Measurements from ENCODE around the gene PRKCE. TPM values are rescaled to one million over a fixed set of nuclear protein-coding genes. Genes with fewer than 3 reads are reported as not detected.
A peak's percentile ranks its signal among the peaks of the same experiment; 100 is the strongest.

The PRKCE gene
- total RNA-seq, 1 donor from 2014 or later = 18.4 TPM

- Mint-ChIP-seq H3K36me3 (no peaks in the 10 kb centered on the region), H3K27ac (peak overlapping the region; percentile 91), H3K4me1 (peaks cover 29% of the 10 kb centered on the region), H3K9me3 (no peaks in the 10 kb centered on the region), H3K27me3 (ENCODE audit: low read depth) (no peaks in the 10 kb centered on the region), H3K4me3 (peak overlapping the region; percentile 5)
- DNase-seq (ENCODE audit: low spot score in 2 of 2, unreplicated experiment in 2 of 2) = no peak
- TF ChIP-seq, protein P1, sequence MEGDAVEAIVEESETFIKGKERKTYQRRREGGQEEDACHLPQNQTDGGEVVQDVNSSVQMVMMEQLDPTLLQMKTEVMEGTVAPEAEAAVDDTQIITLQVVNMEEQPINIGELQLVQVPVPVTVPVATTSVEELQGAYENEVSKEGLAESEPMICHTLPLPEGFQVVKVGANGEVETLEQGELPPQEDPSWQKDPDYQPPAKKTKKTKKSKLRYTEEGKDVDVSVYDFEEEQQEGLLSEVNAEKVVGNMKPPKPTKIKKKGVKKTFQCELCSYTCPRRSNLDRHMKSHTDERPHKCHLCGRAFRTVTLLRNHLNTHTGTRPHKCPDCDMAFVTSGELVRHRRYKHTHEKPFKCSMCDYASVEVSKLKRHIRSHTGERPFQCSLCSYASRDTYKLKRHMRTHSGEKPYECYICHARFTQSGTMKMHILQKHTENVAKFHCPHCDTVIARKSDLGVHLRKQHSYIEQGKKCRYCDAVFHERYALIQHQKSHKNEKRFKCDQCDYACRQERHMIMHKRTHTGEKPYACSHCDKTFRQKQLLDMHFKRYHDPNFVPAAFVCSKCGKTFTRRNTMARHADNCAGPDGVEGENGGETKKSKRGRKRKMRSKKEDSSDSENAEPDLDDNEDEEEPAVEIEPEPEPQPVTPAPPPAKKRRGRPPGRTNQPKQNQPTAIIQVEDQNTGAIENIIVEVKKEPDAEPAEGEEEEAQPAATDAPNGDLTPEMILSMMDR (IDR thresholded peaks at IDR 0.05; ENCODE audit: unreplicated experiment) = no peak
Observed at GRCh38 chr2:45669032-45669486, 17.6 kb downstream of the PRKCE start.

DNA sequence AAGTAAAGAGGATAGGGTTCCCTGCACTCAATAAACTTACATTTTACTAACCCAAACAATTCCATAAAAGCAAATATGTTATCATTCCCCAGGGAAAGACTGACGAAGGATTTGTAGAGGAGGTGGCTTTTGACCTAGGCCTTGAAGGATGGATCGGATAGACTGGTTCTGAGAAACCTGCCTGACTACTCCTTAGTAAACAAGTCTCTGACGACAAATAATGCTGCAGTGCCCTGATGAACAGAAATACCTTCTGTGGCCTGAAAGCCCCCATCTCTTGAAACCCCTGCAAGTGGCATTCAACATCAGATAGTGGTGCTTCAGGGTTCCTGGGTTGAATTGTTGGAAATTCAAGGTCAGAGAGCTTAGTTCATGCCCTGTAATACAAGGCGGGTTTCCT is 19.2 kb downstream of the PRKCE start:
- peak overlapping the region; percentile 28 for H3K27ac Mint-ChIP-seq
- H3K4me3 Mint-ChIP-seq = no peak overlapping the region
- no peaks in the 10 kb centered on the region for H3K27me3 Mint-ChIP-seq (ENCODE audit: low read depth)
- DNase-seq (ENCODE audit: low spot score in 2 of 2, unreplicated experiment in 2 of 2) = no peak
- H3K36me3 Mint-ChIP-seq = no peaks in the 10 kb centered on the region
- H3K9me3 Mint-ChIP-seq = no peaks in the 10 kb centered on the region
- H3K4me1 Mint-ChIP-seq = peaks cover 45% of the 10 kb centered on the region
- TF ChIP-seq, protein P1 (IDR thresholded peaks at IDR 0.05; ENCODE audit: unreplicated experiment) = no peak

GRCh38 chr2:45672138-45672537 is 20.7 kb downstream of the PRKCE start:
- Mint-ChIP-seq H3K27ac (no peak overlapping the region), H3K36me3 (no peaks in the 10 kb centered on the region), H3K4me1 (peaks cover 58% of the 10 kb centered on the region), H3K4me3 (no peak overlapping the region), H3K27me3 (ENCODE audit: low read depth) (no peaks in the 10 kb centered on the region), H3K9me3 (no peaks in the 10 kb centered on the region)
- TF ChIP-seq, protein P1 (IDR thresholded peaks at IDR 0.05; ENCODE audit: unreplicated experiment) = no peak
- DNase-seq (ENCODE audit: low spot score in 2 of 2, unreplicated experiment in 2 of 2) = no peak

- Mint-ChIP-seq H3K4me3 (peak overlapping the region; percentile 1), H3K27me3 (ENCODE audit: low read depth) (no peaks in the 10 kb centered on the region), H3K27ac (peak overlapping the region; percentile 95), H3K36me3 (no peaks in the 10 kb centered on the region), H3K9me3 (no peaks in the 10 kb centered on the region), H3K4me1 (peaks cover 53% of the 10 kb centered on the region)
- TF ChIP-seq, protein P1 (IDR thresholded peaks at IDR 0.05; ENCODE audit: unreplicated experiment) = no peak
- DNase-seq (ENCODE audit: low spot score in 2 of 2, unreplicated experiment in 2 of 2) = no peak
Observed at GRCh38 chr2:45674035-45674816, 22.8 kb downstream of the PRKCE start.

GRCh38 chr2:45675263-45675812 is 23.9 kb downstream of the PRKCE start:
- no peaks in the 10 kb centered on the region for H3K9me3 Mint-ChIP-seq
- H3K27me3 Mint-ChIP-seq (ENCODE audit: low read depth) = no peaks in the 10 kb centered on the region
- TF ChIP-seq, protein P1 (IDR thresholded peaks at IDR 0.05; ENCODE audit: unreplicated experiment) = no peak
- no peak for DNase-seq (ENCODE audit: low spot score in 2 of 2, unreplicated experiment in 2 of 2)
- no peaks in the 10 kb centered on the region for H3K36me3 Mint-ChIP-seq
- peak overlapping the region; percentile 95 for H3K27ac Mint-ChIP-seq
- no peak overlapping the region for H3K4me3 Mint-ChIP-seq
- peaks cover 49% of the 10 kb centered on the region for H3K4me1 Mint-ChIP-seq

Data from mesothelial cell of epicardium (in vitro differentiated cells).